Lower leg skin (tissue), 4 donors: ENCODE measurements around the gene AURKA. TPM values are rescaled to one million over a fixed set of nuclear protein-coding genes. Genes with fewer than 3 reads are reported as not detected.

Source experiments
- DNase-seq, 2 donors: peaks; one replicate each; pipeline ENCODE4 v3.0.0-alpha.2; 2019; ENCODE audit warnings: low spot score in 2 of 2
- H3K4me3 ChIP-seq: fragments of 200-600 bp; sonication (generic); 2 replicates; pipeline ENCODE4 v1.5.1; 2017; ENCODE audit warnings: mild to moderate bottlenecking, low read depth; ENCODE audit not compliant: poor library complexity, severe bottlenecking
- CTCF ChIP-seq, 3 donors: fragments of 450-650 bp; IDR thresholded peaks; one replicate each; pipeline ENCODE4 v1.5.1; 2016; ENCODE audit warnings: antibody characterized with exemption in 3 of 3, mild to moderate bottlenecking in 3 of 3, moderate library complexity in 2 of 3
- POLR2A ChIP-seq, 2 donors: fragments of 450-650 bp; IDR thresholded peaks; one replicate each; pipeline ENCODE4 v1.6.1; 2016 to 2017; ENCODE audit warnings: antibody characterized with exemption in 2 of 2, mild to moderate bottlenecking in 1 of 2, moderate library complexity in 1 of 2
- WGBS, 2 donors: methylation state at CpG; one replicate each; pipeline ENCODE4 v1.1.5; 2018; 5-methylcytosine and 5-hydroxymethylcytosine counted together
- intact Hi-C: fragments of 100-400 bp; cut with DNase I; formaldehyde crosslinking; loops from one replicate; pipeline ENCODE4 v1.15.0; 2023; ENCODE audit warnings: low total_unique reads
- total RNA-seq, 4 donors: library from RNA; depleted of rRNA; stranded (reverse); fragments of >200 nt; gene quantifications; one replicate each; pipeline ENCODE4 v1.1.0, GENCODE V29; 2016

Gene AURKA
- total RNA-seq, 4 donors from 2014 or later = 3.9 to 8.7 (median 5.9) TPM

GRCh38 chr20:56429502-56429901, 37.5 kb upstream of the AURKA start:
- peak in 1 of 2 donors; percentile 42 for DNase-seq
- H3K4me3 ChIP-seq = no peak overlapping the region
- WGBS, 2 donors = 72 to 77% methylated on average over 6 of the region's 6 CpGs
- intact Hi-C loops = no loop called here
- TF ChIP-seq CTCF (IDR thresholded peaks at IDR 0.05) (no peak), POLR2A (IDR thresholded peaks at IDR 0.05) (no peak)

DNA sequence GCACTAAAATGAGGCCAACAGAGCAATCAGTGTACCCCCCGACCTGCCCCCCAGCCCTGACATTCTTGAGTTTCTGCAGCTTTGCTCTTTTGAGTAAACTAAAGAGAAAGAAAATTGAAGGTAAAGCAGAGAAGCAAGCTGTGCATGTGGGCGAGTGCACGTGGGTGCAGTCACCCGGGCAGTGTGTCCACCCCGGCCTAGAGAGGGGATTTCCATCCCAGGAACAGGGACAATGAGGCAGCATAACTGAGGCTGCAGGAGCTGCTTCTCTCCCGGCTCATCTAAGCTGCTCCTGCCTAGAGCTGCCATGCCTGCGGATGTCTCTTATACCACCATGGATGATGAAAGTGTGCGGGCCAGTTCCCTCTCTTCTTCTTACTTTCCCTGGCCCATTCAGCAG, 36.9 kb upstream of the AURKA start:
- TF ChIP-seq CTCF (IDR thresholded peaks at IDR 0.05) (no peak), POLR2A (IDR thresholded peaks at IDR 0.05) (no peak)
- peak in 1 of 2 donors; percentile 53 for DNase-seq
- intact Hi-C loops = no loop called here
- 60 to 81% methylated on average over 8 of the region's 8 CpGs for WGBS, 2 donors
- H3K4me3 ChIP-seq = no peak overlapping the region

DNA sequence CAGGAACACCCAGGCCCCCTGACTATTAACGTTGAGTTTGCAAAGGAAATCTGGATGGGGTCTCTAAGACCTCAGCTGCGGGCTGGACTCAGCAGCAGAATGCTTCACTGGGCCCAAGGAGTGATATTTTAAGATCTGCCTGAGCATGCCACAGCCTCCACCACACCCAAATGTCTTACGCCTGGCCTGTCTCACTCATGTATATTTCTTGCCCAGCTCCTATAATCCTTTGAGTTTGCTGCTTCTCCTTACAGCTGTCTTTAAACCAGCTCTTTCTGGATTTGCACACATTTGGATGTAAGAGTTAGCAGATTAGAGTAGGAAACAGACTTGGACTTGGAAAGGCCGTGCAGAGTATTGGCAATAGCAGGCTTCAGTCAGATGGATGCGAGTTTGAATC, 36.4 kb upstream of the AURKA start:
- intact Hi-C loops = no loop called here
- H3K4me3 ChIP-seq = no peak overlapping the region
- no peak for DNase-seq
- 58 to 70% methylated on average over 5 of the region's 5 CpGs for WGBS, 2 donors
- TF ChIP-seq CTCF (IDR thresholded peaks at IDR 0.05) (no peak), POLR2A (IDR thresholded peaks at IDR 0.05) (no peak)

DNA sequence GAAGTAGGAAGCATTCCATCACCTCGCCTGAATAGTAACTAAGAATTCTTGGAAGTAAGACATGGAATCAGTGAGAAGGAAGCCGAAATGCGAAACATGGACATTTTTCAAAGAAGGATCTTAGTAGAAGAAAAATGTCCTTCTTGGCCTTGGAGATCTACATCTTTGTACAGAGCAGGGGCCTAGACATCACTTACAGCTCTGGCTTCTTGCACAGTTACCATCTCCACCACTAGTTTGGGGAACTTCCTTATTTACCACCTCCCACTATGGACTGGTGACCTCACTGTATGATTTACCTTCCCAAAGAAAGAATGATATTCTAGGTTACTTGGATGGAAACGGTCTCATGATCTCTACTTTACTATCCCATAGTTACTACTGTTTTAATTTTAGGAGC, 35.8 kb upstream of the AURKA start:
- WGBS, 2 donors = 83 to 88% methylated on average over 4 of the region's 4 CpGs
- TF ChIP-seq POLR2A (IDR thresholded peaks at IDR 0.05) (no peak), CTCF (IDR thresholded peaks at IDR 0.05) (no peak)
- intact Hi-C loops = no loop called here

GRCh38 chr20:56426926-56427325, 34.9 kb upstream of the AURKA start:
- intact Hi-C loops = no loop called here
- peak in 1 of 2 donors; percentile 3 for DNase-seq
- no peak overlapping the region for H3K4me3 ChIP-seq
- TF ChIP-seq CTCF (IDR thresholded peaks at IDR 0.05) (no peak), POLR2A (IDR thresholded peaks at IDR 0.05) (no peak)

More for the DNA sequence above, 35.8 kb upstream of the AURKA start:
- no peak overlapping the region for H3K4me3 ChIP-seq
- DNase-seq = peak in 1 of 2 donors; percentile 12

- 91 to 92% methylated on average over 9 of the region's 9 CpGs for WGBS, 2 donors
- no peak for TF ChIP-seq CTCF (IDR thresholded peaks at IDR 0.05)
- TF ChIP-seq POLR2A (IDR thresholded peaks at IDR 0.05) = no peak
- intact Hi-C loops = no loop called here
- no peak for DNase-seq
- no peak overlapping the region for H3K4me3 ChIP-seq
These were observed 34.0 kb upstream of the AURKA start for GRCh38 chr20:56426026-56426425.
